GM18870 (cell line): ENCODE measurements around the gene SPATA22.
"Not testable (repeated sequence)": the region's sequence is repeated elsewhere in the genome, so short reads cannot be mapped to it uniquely, and the experiment has no call there.

ENCODE experiments used
- ATAC-seq: cut with Tn5 transposase; IDR thresholded peaks from one replicate; pipeline ENCODE4 v1.9.1; 2021; ENCODE audit warnings: moderate library complexity; ENCODE audit not compliant: unreplicated experiment

Gene SPATA22, protein sequence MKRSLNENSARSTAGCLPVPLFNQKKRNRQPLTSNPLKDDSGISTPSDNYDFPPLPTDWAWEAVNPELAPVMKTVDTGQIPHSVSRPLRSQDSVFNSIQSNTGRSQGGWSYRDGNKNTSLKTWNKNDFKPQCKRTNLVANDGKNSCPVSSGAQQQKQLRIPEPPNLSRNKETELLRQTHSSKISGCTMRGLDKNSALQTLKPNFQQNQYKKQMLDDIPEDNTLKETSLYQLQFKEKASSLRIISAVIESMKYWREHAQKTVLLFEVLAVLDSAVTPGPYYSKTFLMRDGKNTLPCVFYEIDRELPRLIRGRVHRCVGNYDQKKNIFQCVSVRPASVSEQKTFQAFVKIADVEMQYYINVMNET

DNA sequence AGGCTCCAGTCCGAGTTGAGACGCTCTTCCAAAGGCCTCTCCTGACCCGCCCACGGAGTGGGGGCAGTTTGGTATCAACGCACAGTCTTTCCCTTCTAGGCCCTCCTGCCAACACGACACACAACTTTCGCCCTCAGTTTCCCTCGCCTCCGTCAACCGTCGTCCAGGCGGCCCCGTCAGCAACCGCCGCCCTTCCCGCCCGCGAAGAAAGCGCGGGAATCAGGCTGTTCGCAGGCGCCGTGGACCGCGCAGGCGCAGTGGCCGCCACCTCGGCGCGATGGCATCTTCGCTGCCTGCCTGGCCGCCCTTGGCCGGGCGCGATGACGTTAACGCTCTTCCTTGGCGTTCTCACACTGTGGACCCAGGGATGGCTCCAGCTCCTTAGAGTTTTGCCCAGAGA, at the start of gene SPATA22:
Gene SPATA22, minus strand, starts transcription at position 221 of the 400 bp plus-strand sequence. CDS start 2,494 bp downstream, outside the sequence.
- no peak for ATAC-seq

DNA sequence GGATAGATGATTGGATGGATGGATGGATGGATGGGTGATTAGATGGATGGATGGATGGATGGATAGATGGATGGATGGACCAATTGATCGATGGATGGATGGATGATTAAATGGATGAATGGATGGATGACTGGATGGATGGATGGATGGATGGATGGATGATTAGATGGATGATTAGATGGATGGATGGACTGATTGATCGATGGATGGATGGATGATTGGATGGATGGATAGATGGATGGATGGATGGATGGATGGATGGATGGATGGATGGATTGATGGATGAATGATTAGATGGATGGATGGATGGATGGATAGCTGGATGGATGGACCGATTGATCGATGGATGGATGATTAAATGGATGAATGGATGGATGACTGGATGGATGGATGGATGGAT, 47.9 kb upstream of the SPATA22 start:
- not testable (repeated sequence) for ATAC-seq

DNA sequence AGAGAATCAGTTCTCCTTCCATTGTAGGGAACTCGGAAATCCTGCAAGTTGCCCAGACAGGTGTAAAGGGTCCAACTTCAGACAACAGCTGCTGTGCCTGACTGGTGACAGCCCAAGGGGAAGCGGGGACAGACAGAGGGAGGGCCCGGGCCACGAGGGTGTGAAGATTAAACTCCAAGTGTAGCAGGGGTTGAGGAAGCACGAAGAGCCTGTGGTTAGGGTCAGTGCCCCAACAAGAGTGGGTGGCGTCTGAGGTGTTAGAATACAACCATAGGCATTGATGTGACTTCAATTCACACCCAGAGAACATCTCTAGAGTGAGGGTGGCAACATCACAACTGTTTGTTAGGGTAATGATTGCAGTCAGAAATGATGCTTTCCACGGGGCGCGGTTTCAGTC, 43.3 kb upstream of the SPATA22 start:
- ATAC-seq: no peak

GRCh38 chr17:3514167-3514566, 42.5 kb upstream of the SPATA22 start:
- not testable (repeated sequence) for ATAC-seq

- ATAC-seq: no peak
These were observed 41.9 kb upstream of the SPATA22 start for GRCh38 chr17:3513305-3514035.

GRCh38 chr17:3512505-3513171, 41.0 kb upstream of the SPATA22 start:
- ATAC-seq: no peak

DNA sequence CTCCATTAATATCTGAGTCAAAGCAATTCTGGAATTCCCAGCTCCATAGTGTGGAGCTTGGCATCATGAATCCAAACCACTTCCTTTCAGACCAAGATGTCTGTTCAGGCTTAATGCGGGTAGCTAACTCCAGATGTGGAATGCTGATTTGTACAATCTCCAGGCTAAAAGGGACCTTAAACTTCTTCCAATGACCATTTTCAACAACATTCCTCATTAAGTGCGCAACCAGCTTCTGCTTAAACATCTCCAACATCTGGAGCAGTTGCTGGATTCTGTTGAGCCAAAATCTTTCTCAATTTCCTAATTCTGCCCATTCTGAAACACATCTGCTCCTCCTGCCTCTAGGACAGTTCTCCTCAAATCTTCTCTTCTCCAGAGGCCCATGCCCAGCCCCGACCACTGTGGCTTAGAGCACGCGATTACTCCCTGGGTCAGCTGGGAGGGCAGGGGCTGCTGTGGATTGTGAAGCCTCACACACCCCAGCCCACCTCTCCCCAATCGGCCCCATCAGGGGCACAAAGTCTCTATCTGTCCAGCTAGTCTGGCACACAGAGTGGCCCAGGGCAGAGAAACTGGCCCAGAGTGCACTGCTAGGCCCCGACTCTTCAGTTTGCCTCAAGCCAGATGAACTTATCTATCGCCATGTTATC, 40.4 kb upstream of the SPATA22 start:
- no peak for ATAC-seq

DNA sequence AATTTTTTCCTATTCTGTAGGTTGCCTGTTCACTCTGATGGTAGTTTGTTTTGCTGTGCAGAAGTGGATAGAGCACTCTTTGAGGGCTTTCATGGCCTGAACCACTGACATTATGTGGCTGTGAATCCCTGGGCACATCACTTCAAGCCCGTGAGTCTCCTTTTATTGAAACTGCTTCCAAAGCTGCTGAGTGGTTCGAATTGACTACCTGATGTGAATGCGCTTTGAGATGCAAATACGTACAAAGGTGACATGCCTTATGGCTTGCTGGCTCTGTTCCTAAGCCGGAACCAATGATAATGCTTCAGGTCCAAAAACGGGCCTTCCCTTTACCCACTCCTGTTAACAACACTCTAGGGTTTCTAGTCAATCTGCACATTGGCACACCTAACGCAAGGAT, 38.5 kb upstream of the SPATA22 start:
- ATAC-seq: no peak

- no peak for ATAC-seq
These were observed 36.2 kb upstream of the SPATA22 start for GRCh38 chr17:3507869-3508268.

- no peak for ATAC-seq
These were observed 35.5 kb upstream of the SPATA22 start for GRCh38 chr17:3507071-3507470.

DNA sequence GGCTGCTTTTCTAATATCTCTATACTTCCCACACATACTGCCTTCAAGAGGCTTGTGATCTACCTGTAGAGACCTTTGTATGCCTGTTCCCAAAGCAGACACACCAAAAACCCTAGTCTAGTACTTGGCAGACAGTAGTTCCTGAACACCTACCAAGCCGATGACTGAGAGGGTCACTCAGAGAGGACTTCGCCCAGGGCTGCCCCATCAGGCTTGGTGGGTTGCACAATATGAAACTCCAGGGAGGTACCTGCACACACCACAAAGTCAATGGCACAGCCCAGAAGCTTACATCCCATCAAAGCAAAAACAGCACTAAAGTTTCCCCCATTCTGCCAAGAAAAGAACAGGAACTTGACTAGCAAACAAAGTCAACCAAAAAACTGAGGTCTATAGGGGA, 34.4 kb upstream of the SPATA22 start:
- no peak for ATAC-seq

DNA sequence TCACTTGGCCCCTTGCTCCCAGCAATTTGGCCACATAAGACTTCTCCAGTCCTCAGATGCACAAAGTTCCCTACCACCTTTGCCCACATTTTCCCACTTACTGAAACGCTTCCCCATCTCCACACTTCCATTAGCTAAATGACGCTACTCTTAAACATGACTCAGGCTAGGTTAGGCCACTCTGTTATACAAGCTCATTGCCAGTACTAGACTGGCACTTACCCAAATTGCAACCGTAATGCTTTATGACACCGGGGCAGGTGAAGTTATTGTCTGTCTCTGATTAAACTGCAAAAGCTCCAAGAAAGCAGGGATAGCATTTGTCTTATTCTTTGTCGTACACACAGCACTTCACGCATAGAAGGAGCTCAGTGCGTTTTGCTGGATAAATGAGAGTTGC, 33.4 kb upstream of the SPATA22 start:
- ATAC-seq: no peak

- no peak for ATAC-seq
These were observed 31.7 kb upstream of the SPATA22 start for GRCh38 chr17:3503285-3503684.

GRCh38 chr17:3502466-3502865, 30.8 kb upstream of the SPATA22 start:
- ATAC-seq: no peak

DNA sequence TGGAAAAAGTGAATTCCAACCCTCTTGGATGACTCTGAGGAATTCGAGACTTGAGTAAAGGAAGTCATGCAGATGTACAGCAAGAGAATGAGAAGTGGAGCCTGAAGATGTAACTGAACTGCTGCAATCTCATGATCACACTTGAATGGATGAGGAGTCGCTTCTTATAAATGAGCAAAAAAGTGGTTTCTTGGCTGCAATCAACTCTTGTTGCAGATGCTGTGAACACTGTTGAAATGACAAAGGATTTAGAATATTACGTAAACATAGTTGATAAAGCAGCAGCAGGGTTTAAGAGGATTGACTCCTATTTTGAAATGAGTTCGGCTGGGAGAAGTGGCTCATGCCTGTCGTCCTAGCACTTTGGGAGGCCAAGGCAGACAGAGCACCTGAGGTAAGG, 29.7 kb upstream of the SPATA22 start:
- ATAC-seq: no peak

GRCh38 chr17:3497101-3497500, 25.5 kb upstream of the SPATA22 start:
- no peak for ATAC-seq

GRCh38 chr17:3485481-3486068, 14.0 kb upstream of the SPATA22 start:
- no peak for ATAC-seq

GRCh38 chr17:3482852-3483251, 11.2 kb upstream of the SPATA22 start:
- ATAC-seq: no peak

- ATAC-seq: no peak
These were observed 8.4 kb upstream of the SPATA22 start for GRCh38 chr17:3479988-3480387.

GRCh38 chr17:3475812-3476610, 4.4 kb upstream of the SPATA22 start, which contains the start of gene ASPA:
ASPA (plus strand) TSS chr17:3475997; CDS start chr17:3476160, 163 bp downstream.
- ATAC-seq: no peak
